HG03378 (cell line): ENCODE results near the gene ANXA2R.
"Not testable (repeated sequence)": the region's sequence is repeated elsewhere in the genome, so short reads cannot be mapped to it uniquely, and the experiment has no call there.

ENCODE experiments used
- ATAC-seq: cut with Tn5 transposase; IDR thresholded peaks from one replicate; pipeline ENCODE4 v1.9.1; 2021; ENCODE audit warnings: mild to moderate bottlenecking, moderate library complexity; ENCODE audit not compliant: unreplicated experiment

Gene ANXA2R

GRCh38 chr5:43061352-43062075 lies 21.4 kb upstream of the ANXA2R start:
- no peak for ATAC-seq

- not testable (repeated sequence) for ATAC-seq
These were observed 19.9 kb upstream of the ANXA2R start for GRCh38 chr5:43060020-43060419.

- not testable (repeated sequence) for ATAC-seq
These were observed 15.0 kb upstream of the ANXA2R start for GRCh38 chr5:43055098-43055497.

- ATAC-seq = no peak
These were observed 11.6 kb upstream of the ANXA2R start for GRCh38 chr5:43051684-43052083.

GRCh38 chr5:43050384-43050783 lies 10.3 kb upstream of the ANXA2R start:
- no peak for ATAC-seq

GRCh38 chr5:43049236-43049635 lies 9.1 kb upstream of the ANXA2R start:
- ATAC-seq = no peak

- ATAC-seq = no peak
These were observed 6.4 kb upstream of the ANXA2R start for GRCh38 chr5:43046474-43046873.

- ATAC-seq = no peak
These were observed 5.1 kb upstream of the ANXA2R start for GRCh38 chr5:43045236-43045635.

- ATAC-seq = no peak
These were observed 4.2 kb upstream of the ANXA2R start for GRCh38 chr5:43044181-43044914.

GRCh38 chr5:43043400-43043756 lies 3.3 kb upstream of the ANXA2R start:
- no peak for ATAC-seq

- peak; percentile 29 for ATAC-seq
These were observed 2.7 kb upstream of the ANXA2R start for GRCh38 chr5:43042626-43043399.

- ATAC-seq = peak; percentile 19
These were observed 2.1 kb upstream of the ANXA2R start for GRCh38 chr5:43042176-43042625.

- ATAC-seq = peak; percentile 2
These were observed 1.6 kb upstream of the ANXA2R start for GRCh38 chr5:43041669-43042175.

- no peak for ATAC-seq
These were observed 1.1 kb upstream of the ANXA2R start for GRCh38 chr5:43041110-43041668.

GRCh38 chr5:43039471-43040286 lies 440 bp downstream of the ANXA2R start:
- ATAC-seq = no peak

- no peak for ATAC-seq
These were observed 1.0 kb downstream of the ANXA2R start for GRCh38 chr5:43039152-43039470.

GRCh38 chr5:43038496-43038989 lies 1.6 kb downstream of the ANXA2R start:
- no peak for ATAC-seq

- peak; percentile 50 for ATAC-seq
These were observed 2.3 kb downstream of the ANXA2R start for GRCh38 chr5:43037636-43038495.
